GM12878 (cell line): ENCODE results near the gene IQGAP2.

Source experiments
- BHLHE40 ChIP-seq, 2 experiments: fragments of 450-650 bp in 1 of 2; IDR thresholded peaks; 2 replicates each; pipeline ENCODE4 v1.6.1; 2011 to 2017; ENCODE audit warnings: low read depth in 2 of 2, borderline replicate concordance in 1 of 2, improper control_type of control experiment in 1 of 2, low read length in 1 of 2, mild to moderate bottlenecking in 1 of 2
- CREM ChIP-seq: IDR thresholded peaks from 2 replicates; pipeline ENCODE4 v1.6.1; 2014; ENCODE audit warnings: antibody characterized with exemption, low read depth
- EZH2 ChIP-seq: IDR thresholded peaks from 2 replicates; pipeline ENCODE4 v1.6.1; 2012; ENCODE audit warnings: low read depth, mild to moderate bottlenecking, control low read depth, inconsistent platforms, low read length, borderline replicate concordance; ENCODE audit not compliant: control insufficient read depth
- GABPA ChIP-seq: IDR thresholded peaks from 2 replicates; pipeline ENCODE4 v1.6.1; 2014; ENCODE audit warnings: antibody characterized with exemption, low read depth, mild to moderate bottlenecking, inconsistent platforms
- HDAC2 ChIP-seq: fragments of 200-600 bp; sonication (generic); IDR thresholded peaks from 2 replicates; pipeline ENCODE4 v1.6.1; 2017
- JUNB ChIP-seq: IDR thresholded peaks from 2 replicates; pipeline ENCODE4 v1.6.1; 2016; ENCODE audit warnings: antibody characterized with exemption, mild to moderate bottlenecking
- POLR2A ChIP-seq: IDR thresholded peaks from 2 replicates; pipeline ENCODE4 v1.6.1; 2011; ENCODE audit warnings: low read depth, mild to moderate bottlenecking, low read length
- YY1 ChIP-seq: IDR thresholded peaks from 2 replicates; pipeline ENCODE4 v1.6.1; 2011; ENCODE audit warnings: low read depth, mild to moderate bottlenecking, low read length
- TF ChIP-seq, protein P1 (sequence below): IDR thresholded peaks from 2 replicates; pipeline ENCODE4 v1.6.1; 2012; ENCODE audit warnings: low read depth, low read length, improper control_type of control experiment
- TF ChIP-seq, protein P2 (sequence below), 3 experiments: IDR thresholded peaks in 2 of 3; conservative IDR thresholded peaks in 1 of 3; 2 replicates each; pipeline ENCODE4 v1.5.1; 2011; ENCODE audit warnings: low read depth in 3 of 3, low read length in 3 of 3, mild to moderate bottlenecking in 3 of 3, control low read depth in 2 of 3, moderate library complexity in 2 of 3, inconsistent platforms in 1 of 3, mixed read lengths in 1 of 3; ENCODE audit not compliant: control insufficient read depth in 2 of 3, insufficient read depth in 1 of 3; ENCODE audit errors: extremely low read depth in 1 of 3
- TF ChIP-seq, protein P3 (sequence below): IDR thresholded peaks from 2 replicates; pipeline ENCODE4 v1.6.1; 2011; ENCODE audit warnings: low read depth, mild to moderate bottlenecking, low read length, moderate library complexity, borderline replicate concordance; ENCODE audit errors: extremely low read depth

DNA sequence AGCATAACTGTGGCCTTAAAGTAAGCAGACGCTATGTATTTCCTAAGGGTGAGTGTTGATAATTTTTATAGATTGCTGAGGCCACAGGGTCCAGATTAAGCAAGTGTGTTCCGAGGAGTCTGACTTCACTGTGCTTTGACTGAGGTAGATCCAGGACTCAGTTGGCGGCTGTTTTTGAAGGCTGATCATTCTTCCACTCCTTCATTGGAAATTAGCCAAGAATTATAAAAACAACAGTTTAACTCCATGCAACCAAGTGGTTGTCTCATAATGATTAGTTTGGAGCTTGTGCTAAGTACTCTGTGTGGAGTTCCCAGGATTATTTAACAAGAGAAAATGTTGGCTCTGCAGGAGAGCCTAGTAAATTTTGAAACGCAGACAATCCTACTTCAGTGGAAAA lies 19.1 kb downstream of the IQGAP2 start:
- TF ChIP-seq GABPA (no peak), HDAC2 (no peak), YY1 (no peak), JUNB (no peak), CREM (no peak), EZH2 (no peak), POLR2A (no peak), BHLHE40 (IDR thresholded peaks at IDR 0.05; ENCODE audit: borderline replicate concordance in 1 of 2, low read depth in 2 of 2, low read length in 1 of 2) (no peak)
- TF ChIP-seq, protein P1, sequence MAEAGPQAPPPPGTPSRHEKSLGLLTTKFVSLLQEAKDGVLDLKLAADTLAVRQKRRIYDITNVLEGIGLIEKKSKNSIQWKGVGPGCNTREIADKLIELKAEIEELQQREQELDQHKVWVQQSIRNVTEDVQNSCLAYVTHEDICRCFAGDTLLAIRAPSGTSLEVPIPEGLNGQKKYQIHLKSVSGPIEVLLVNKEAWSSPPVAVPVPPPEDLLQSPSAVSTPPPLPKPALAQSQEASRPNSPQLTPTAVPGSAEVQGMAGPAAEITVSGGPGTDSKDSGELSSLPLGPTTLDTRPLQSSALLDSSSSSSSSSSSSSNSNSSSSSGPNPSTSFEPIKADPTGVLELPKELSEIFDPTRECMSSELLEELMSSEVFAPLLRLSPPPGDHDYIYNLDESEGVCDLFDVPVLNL, result no peak
- TF ChIP-seq, protein P2, sequence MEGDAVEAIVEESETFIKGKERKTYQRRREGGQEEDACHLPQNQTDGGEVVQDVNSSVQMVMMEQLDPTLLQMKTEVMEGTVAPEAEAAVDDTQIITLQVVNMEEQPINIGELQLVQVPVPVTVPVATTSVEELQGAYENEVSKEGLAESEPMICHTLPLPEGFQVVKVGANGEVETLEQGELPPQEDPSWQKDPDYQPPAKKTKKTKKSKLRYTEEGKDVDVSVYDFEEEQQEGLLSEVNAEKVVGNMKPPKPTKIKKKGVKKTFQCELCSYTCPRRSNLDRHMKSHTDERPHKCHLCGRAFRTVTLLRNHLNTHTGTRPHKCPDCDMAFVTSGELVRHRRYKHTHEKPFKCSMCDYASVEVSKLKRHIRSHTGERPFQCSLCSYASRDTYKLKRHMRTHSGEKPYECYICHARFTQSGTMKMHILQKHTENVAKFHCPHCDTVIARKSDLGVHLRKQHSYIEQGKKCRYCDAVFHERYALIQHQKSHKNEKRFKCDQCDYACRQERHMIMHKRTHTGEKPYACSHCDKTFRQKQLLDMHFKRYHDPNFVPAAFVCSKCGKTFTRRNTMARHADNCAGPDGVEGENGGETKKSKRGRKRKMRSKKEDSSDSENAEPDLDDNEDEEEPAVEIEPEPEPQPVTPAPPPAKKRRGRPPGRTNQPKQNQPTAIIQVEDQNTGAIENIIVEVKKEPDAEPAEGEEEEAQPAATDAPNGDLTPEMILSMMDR (IDR thresholded peaks at IDR 0.05 in 2 of 3, conservative IDR thresholded peaks at IDR 0.05 in 1 of 3; ENCODE audit: control insufficient read depth in 2 of 3, extremely low read depth in 1 of 3, insufficient read depth in 1 of 3, low read depth in 3 of 3, low read length in 3 of 3), result no peak
- TF ChIP-seq, protein P3, sequence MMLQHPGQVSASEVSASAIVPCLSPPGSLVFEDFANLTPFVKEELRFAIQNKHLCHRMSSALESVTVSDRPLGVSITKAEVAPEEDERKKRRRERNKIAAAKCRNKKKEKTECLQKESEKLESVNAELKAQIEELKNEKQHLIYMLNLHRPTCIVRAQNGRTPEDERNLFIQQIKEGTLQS, result no peak
